Smooth muscle cell (in vitro differentiated cells): ENCODE measurements around the gene LILRB3. TPM values are rescaled to one million over a fixed set of nuclear protein-coding genes. Genes with fewer than 3 reads are reported as not detected.

Experiments
- DNase-seq: peaks from one replicate; lab custom pipeline; 2025; ENCODE audit not compliant: unreplicated experiment; lab: John Stamatoyannopoulos, UW
- H2AFZ ChIP-seq: fragments of 200-600 bp; sonication (generic); 2 replicates; pipeline ENCODE4 v1.6.0; 2016; ENCODE audit warnings: antibody characterized with exemption, low read depth, mild to moderate bottlenecking
- H3F3A ChIP-seq: fragments of 200-600 bp; sonication (generic); 2 replicates; pipeline ENCODE4 v1.6.0; 2017; ENCODE audit warnings: antibody characterized with exemption, low read depth
- H3K27ac ChIP-seq: fragments of 200-600 bp; sonication (generic); 2 replicates; pipeline ENCODE4 v1.5.1; 2016; ENCODE audit warnings: low read depth, mild to moderate bottlenecking
- H3K27me3 ChIP-seq: fragments of 200-600 bp; sonication (generic); 2 replicates; pipeline ENCODE4 v1.6.1; 2016; ENCODE audit warnings: low read depth, mild to moderate bottlenecking
- H3K36me3 ChIP-seq: fragments of 200-600 bp; sonication (generic); 2 replicates; pipeline ENCODE4 v1.5.1; 2016; ENCODE audit warnings: low read depth
- H3K4me1 ChIP-seq: fragments of 200-600 bp; sonication (generic); 2 replicates; pipeline ENCODE4 v1.5.1; 2016; ENCODE audit warnings: low read depth
- H3K4me2 ChIP-seq: fragments of 200-600 bp; sonication (generic); 2 replicates; pipeline ENCODE4 v1.6.0; 2016; ENCODE audit warnings: mild to moderate bottlenecking
- H3K4me3 ChIP-seq: fragments of 200-600 bp; sonication (generic); 2 replicates; pipeline ENCODE4 v1.5.1; 2016; ENCODE audit warnings: mild to moderate bottlenecking
- H3K79me2 ChIP-seq: fragments of 200-600 bp; sonication (generic); 2 replicates; pipeline ENCODE4 v1.6.0; 2016; ENCODE audit warnings: low read depth, mild to moderate bottlenecking
- H3K9ac ChIP-seq: fragments of 200-600 bp; sonication (generic); 2 replicates; pipeline ENCODE4 v1.6.0; 2016; ENCODE audit warnings: low read depth
- H3K9me3 ChIP-seq: fragments of 200-600 bp; sonication (generic); replicated peaks from 2 replicates; pipeline ENCODE4 v1.5.1; 2016; ENCODE audit warnings: low read depth
- H4K20me1 ChIP-seq: fragments of 200-600 bp; sonication (generic); 2 replicates; pipeline ENCODE4 v1.6.0; 2016; ENCODE audit warnings: low read depth
- WGBS: methylation state at CpG from one replicate; pipeline ENCODE4 v1.1.7; 2016; ENCODE audit warnings: low lambda C conversion rate; 5-methylcytosine and 5-hydroxymethylcytosine counted together
- polyA plus RNA-seq: library from polyadenylated mRNA; unstranded; fragments of >200 nt; fragmentation: Nextera tagmentation; extraction: Ambion mirVana; gene quantifications from 2 replicates; pipeline ENCODE4 v1.2.1, GENCODE V29; 2016
- total RNA-seq: library from RNA; depleted of rRNA; stranded (reverse); fragments of >200 nt; gene quantifications from 2 replicates; pipeline ENCODE4 v1.2.3, GENCODE V29; 2014
- TF ChIP-seq, protein P1 (sequence below): fragments of 200-600 bp; sonication (generic); IDR thresholded peaks from 2 replicates; pipeline ENCODE4 v1.5.1; 2017; ENCODE audit warnings: borderline replicate concordance, mild to moderate bottlenecking, antibody characterized with exemption; ENCODE audit not compliant: insufficient read depth, poor library complexity, severe bottlenecking

The LILRB3 gene
- total and polyA plus RNA-seq, 2 experiments from 2014 or later: 0.06 TPM; not detected in 1

DNA sequence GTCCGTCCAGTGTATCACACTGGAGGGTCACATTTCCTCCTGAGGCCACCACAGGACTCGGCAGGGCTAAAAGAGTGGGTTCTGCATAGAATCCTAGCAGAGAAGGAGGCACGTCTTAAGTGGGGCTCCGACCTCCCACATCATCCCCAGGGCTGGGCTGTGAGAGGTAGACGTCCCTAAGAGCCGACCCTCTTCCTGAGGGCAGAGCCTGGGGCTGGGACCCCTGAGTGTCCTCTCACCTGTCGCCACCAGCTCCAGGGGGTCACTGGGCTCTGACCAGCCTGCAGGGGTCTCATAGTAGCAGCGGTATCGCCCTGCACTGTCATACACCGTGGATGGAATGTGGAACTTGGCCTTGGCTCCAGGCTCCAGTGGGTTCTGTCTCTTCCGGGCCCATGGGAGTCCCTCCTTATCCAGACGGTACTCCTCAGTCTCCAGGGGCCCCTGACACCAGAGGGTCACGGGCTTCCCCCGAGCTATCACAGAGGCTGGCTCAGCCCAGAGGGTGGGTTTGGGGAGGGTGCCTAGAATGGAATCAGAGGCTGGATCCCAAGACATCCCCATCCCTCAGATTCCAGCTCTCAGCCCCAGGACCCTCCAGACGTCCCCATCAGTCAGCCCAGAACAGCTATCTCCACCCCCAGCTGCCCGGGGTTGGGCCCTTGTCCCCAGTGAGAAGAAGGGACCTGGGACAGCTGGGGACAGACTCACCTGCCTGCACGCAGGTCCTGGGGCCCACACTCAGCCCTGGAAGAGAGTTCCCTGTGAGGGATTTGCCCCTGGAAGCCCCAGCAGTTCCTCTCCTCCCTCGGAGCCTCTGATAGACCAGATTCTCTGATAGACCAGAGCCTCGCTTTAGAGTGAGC lies 33.7 kb upstream of the LILRB3 start:
- H3K9me3 ChIP-seq: no peaks in the 10 kb centered on the region
- no peaks in the 10 kb centered on the region for H4K20me1 ChIP-seq
- H3K4me2 ChIP-seq: no peak overlapping the region
- peaks cover 3% of the 10 kb centered on the region for H3K27me3 ChIP-seq
- H3F3A ChIP-seq: no peaks in the 10 kb centered on the region
- no peak overlapping the region for H2AFZ ChIP-seq
- TF ChIP-seq, protein P1, sequence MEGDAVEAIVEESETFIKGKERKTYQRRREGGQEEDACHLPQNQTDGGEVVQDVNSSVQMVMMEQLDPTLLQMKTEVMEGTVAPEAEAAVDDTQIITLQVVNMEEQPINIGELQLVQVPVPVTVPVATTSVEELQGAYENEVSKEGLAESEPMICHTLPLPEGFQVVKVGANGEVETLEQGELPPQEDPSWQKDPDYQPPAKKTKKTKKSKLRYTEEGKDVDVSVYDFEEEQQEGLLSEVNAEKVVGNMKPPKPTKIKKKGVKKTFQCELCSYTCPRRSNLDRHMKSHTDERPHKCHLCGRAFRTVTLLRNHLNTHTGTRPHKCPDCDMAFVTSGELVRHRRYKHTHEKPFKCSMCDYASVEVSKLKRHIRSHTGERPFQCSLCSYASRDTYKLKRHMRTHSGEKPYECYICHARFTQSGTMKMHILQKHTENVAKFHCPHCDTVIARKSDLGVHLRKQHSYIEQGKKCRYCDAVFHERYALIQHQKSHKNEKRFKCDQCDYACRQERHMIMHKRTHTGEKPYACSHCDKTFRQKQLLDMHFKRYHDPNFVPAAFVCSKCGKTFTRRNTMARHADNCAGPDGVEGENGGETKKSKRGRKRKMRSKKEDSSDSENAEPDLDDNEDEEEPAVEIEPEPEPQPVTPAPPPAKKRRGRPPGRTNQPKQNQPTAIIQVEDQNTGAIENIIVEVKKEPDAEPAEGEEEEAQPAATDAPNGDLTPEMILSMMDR: no peak
- H3K4me3 ChIP-seq: no peak overlapping the region
- no peak for DNase-seq
- H3K9ac ChIP-seq: no peak overlapping the region
- 88% methylated on average over 19 of the region's 19 CpGs for WGBS
- H3K27ac ChIP-seq: no peak overlapping the region
- no peaks in the 10 kb centered on the region for H3K36me3 ChIP-seq
- H3K79me2 ChIP-seq: no peaks in the 10 kb centered on the region
- no peaks in the 10 kb centered on the region for H3K4me1 ChIP-seq

DNA sequence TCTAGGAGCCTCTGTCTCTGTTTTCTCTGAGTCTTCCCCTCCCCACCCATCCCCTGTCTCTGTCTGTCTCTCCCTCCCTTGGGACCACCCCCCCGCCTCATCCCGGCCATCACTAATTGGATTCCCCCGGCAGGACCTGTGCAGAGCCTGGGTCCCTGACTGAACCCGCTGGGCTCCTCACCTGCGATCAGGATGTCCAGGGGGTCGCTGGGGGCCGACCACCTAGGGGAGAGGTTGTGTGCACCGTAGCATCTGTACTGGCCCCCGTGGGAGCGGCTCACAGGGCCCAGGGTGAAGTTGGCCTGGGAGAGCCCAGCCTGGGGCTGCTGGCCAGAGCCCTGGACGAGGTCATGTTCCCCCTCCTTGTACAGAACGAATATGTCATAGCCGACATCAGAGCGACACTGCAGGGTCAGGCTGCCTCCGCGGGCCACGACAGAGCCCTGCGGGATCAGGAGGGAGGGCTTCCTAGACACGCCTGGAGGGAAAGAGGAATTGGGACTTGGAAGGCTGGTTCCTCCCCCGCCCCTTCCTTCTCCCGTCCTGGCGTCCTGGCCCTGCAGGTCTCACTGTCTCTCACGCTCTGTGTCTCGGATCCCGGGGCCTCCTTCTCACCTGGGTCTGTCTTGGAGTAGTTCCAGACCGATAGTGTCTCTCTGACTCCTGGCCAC lies 32.4 kb upstream of the LILRB3 start:
- TF ChIP-seq, protein P1: no peak
- 78% methylated on average over 24 of the region's 26 CpGs for WGBS

DNA sequence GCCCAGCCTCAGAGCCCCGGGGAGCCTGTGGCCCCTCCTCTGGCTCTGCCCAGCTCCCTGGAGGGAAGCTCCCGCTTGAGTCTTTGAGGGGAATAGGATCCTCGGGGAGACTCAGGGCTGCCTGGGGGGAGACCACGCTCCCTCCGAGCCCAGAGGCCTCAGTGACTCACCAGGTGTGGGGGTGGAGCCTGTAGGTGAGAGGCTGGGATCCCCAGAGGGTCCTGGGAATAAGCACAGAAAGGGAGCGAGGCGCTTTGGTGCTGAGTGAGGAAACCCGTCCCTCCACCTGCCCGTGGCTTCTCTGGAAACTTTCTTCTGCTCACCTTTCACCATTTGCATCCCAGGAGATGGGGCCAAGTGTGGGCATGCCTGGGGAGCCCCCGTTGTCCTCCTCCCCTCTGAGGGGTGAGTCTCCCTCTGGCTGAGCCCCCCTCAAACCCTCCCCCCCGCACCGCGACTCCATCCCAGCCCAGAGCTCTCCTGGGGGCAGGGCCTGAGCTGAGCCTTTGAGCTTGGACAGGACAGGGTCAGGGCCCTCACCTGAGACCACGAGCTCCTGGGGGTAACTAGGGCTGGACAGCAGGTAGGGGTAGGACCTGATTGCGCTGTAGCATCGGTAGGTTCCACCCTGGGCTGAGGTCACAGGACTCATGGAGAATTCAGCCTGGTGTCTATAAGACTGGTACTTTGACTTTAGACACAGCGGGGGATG lies 31.5 kb upstream of the LILRB3 start:
- Histone ChIP-seq H3K36me3 (no peaks in the 10 kb centered on the region), H3K9ac (no peak overlapping the region), H3K27ac (no peak overlapping the region), H3K4me3 (no peak overlapping the region), H3K79me2 (no peaks in the 10 kb centered on the region), H3K4me1 (no peaks in the 10 kb centered on the region), H3K27me3 (peaks cover 13% of the 10 kb centered on the region), H4K20me1 (no peaks in the 10 kb centered on the region), H2AFZ (no peak overlapping the region), H3F3A (no peaks in the 10 kb centered on the region), H3K4me2 (no peak overlapping the region), H3K9me3 (no peaks in the 10 kb centered on the region)
- TF ChIP-seq, protein P1: no peak
- no peak for DNase-seq
- WGBS: 77% methylated on average over 14 of the region's 17 CpGs

More for the DNA sequence above, 32.4 kb upstream of the LILRB3 start:
- Histone ChIP-seq H3K4me3 (no peak overlapping the region), H3K27ac (no peak overlapping the region), H3K27me3 (peaks cover 6% of the 10 kb centered on the region), H3K4me2 (no peak overlapping the region), H3K79me2 (no peaks in the 10 kb centered on the region), H2AFZ (no peak overlapping the region), H3K36me3 (no peaks in the 10 kb centered on the region), H3F3A (no peaks in the 10 kb centered on the region), H3K9me3 (no peaks in the 10 kb centered on the region), H3K9ac (no peak overlapping the region), H4K20me1 (no peaks in the 10 kb centered on the region), H3K4me1 (no peaks in the 10 kb centered on the region)
- DNase-seq: no peak
